ENCODE data around the gene NHSL2. TPM values are rescaled to one million over a fixed set of nuclear protein-coding genes. Genes with fewer than 3 reads are reported as not detected.
A peak's percentile ranks its signal among the peaks of the same experiment; 100 is the strongest.

Gene NHSL2
- total RNA-seq, 1 experiment from 2014 or later = 0.07 TPM

DNA sequence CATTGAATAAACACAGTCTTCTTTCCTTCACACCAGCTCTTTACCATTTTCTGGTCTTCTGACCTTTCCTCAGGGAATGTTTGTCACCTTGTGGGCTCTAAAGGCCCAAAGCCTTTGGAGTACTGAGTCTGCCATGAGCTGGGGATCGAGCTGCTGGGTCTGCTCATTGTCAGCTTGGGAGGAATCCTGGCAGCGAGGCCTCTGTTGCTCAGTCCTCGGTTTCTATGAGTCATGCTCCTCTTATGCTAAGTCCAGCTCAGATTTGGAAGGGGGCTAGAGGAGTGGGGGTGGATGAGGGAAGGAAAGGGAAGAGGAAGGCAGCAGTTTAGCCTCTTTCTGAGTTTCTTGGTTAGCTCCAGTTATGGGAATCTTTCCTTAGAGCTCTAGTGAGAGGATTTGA is 31.1 kb downstream of the NHSL2 start:
- no peaks in the 10 kb centered on the region for H3F3A ChIP-seq (ENCODE audit: low read length, unreplicated experiment)
- ChIA-PET POLR2A (ENCODE audit: unreplicated experiment) (no interaction called here), CTCF (no interaction called here)
- H3K9me3 ChIP-seq (ENCODE audit: low read length) = no peaks in the 10 kb centered on the region
- intact Hi-C loops (cut with micrococcal nuclease) = no loop called here
- H2AFZ ChIP-seq (ENCODE audit: low read length) = no peak overlapping the region
- DNase-seq (peak; percentile 30), ATAC-seq (peak; percentile 37; the same call in 1 of the 2 replicates)
- H3K4me2 ChIP-seq (ENCODE audit: low read length) = no peak overlapping the region
- BruUV-seq (replicated peaks) = no TSS peak
- no peak overlapping the region for H3K9ac ChIP-seq (ENCODE audit: low read length)
- H3K4me1 ChIP-seq (ENCODE audit: insufficient read depth, low read length) = no peaks in the 10 kb centered on the region
- H3K36me3 ChIP-seq (ENCODE audit: low read depth, low read length) = no peaks in the 10 kb centered on the region
- H4K20me1 ChIP-seq (ENCODE audit: low read length) = no peaks in the 10 kb centered on the region
- H3K9me2 ChIP-seq (replicated peaks; ENCODE audit: low read length) = no peaks in the 10 kb centered on the region
- no peak for TF ChIP-seq EZH2 (IDR thresholded peaks at IDR 0.05; ENCODE audit: low read length, unreplicated experiment)
- TF ChIP-seq, protein P1, sequence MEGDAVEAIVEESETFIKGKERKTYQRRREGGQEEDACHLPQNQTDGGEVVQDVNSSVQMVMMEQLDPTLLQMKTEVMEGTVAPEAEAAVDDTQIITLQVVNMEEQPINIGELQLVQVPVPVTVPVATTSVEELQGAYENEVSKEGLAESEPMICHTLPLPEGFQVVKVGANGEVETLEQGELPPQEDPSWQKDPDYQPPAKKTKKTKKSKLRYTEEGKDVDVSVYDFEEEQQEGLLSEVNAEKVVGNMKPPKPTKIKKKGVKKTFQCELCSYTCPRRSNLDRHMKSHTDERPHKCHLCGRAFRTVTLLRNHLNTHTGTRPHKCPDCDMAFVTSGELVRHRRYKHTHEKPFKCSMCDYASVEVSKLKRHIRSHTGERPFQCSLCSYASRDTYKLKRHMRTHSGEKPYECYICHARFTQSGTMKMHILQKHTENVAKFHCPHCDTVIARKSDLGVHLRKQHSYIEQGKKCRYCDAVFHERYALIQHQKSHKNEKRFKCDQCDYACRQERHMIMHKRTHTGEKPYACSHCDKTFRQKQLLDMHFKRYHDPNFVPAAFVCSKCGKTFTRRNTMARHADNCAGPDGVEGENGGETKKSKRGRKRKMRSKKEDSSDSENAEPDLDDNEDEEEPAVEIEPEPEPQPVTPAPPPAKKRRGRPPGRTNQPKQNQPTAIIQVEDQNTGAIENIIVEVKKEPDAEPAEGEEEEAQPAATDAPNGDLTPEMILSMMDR (conservative IDR thresholded peaks at IDR 0.05; ENCODE audit: low read depth, low read length) = no peak
- no peak for TF ChIP-seq EZH2phosphoT487 (IDR thresholded peaks at IDR 0.05; ENCODE audit: borderline replicate concordance, low read length)
- H3K4me3 ChIP-seq (ENCODE audit: low read length) = no peak overlapping the region
- no peak overlapping the region for H3K27ac ChIP-seq (ENCODE audit: low read length)
- H3K79me2 ChIP-seq (ENCODE audit: low read length) = no peaks in the 10 kb centered on the region
- H3K27me3 ChIP-seq (ENCODE audit: low read length) = peaks cover 1% of the 10 kb centered on the region

DNA sequence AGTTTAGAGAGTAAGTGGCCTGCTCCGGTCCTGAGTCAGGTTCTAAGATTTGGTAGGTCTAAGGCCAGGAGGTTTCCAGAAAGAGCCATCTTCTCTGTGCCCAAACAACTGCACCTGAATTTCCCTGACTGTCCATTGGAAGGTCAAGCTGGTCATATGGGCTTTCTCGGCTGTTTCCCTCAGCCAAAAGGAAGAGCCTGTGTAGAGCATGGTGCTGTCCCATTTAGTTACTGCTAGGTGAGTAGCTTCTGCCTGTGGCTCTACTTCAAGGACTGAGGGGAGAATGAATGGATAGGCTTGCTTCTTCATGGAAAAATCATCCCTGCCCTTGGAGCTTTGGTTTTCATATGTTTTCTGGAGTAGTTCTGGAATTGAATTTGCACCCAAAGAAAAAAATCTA is 33.7 kb downstream of the NHSL2 start:
- intact Hi-C loops (cut with micrococcal nuclease) = no loop called here
- TF ChIP-seq EZH2 (IDR thresholded peaks at IDR 0.05; ENCODE audit: low read length, unreplicated experiment) (no peak), EZH2phosphoT487 (IDR thresholded peaks at IDR 0.05; ENCODE audit: borderline replicate concordance, low read length) (no peak)
- TF ChIP-seq, protein P1 (conservative IDR thresholded peaks at IDR 0.05; ENCODE audit: low read depth, low read length) = no peak
- Histone ChIP-seq H3K9me2 (replicated peaks; ENCODE audit: low read length) (no peaks in the 10 kb centered on the region), H3K4me1 (ENCODE audit: insufficient read depth, low read length) (no peaks in the 10 kb centered on the region), H3F3A (ENCODE audit: low read length, unreplicated experiment) (no peaks in the 10 kb centered on the region), H3K4me3 (ENCODE audit: low read length) (no peak overlapping the region), H3K36me3 (ENCODE audit: low read depth, low read length) (no peaks in the 10 kb centered on the region), H3K9me3 (ENCODE audit: low read length) (no peaks in the 10 kb centered on the region), H4K20me1 (ENCODE audit: low read length) (no peaks in the 10 kb centered on the region), H3K9ac (ENCODE audit: low read length) (no peak overlapping the region), H2AFZ (ENCODE audit: low read length) (no peak overlapping the region), H3K27me3 (ENCODE audit: low read length) (peaks cover 9% of the 10 kb centered on the region), H3K4me2 (ENCODE audit: low read length) (no peak overlapping the region), H3K79me2 (ENCODE audit: low read length) (no peaks in the 10 kb centered on the region), H3K27ac (ENCODE audit: low read length) (no peak overlapping the region)
- ChIA-PET POLR2A (ENCODE audit: unreplicated experiment) (no interaction called here), CTCF (no interaction called here)
- BruUV-seq (replicated peaks) = no TSS peak
- no peak for DNase-seq
- no peak for ATAC-seq

DNA sequence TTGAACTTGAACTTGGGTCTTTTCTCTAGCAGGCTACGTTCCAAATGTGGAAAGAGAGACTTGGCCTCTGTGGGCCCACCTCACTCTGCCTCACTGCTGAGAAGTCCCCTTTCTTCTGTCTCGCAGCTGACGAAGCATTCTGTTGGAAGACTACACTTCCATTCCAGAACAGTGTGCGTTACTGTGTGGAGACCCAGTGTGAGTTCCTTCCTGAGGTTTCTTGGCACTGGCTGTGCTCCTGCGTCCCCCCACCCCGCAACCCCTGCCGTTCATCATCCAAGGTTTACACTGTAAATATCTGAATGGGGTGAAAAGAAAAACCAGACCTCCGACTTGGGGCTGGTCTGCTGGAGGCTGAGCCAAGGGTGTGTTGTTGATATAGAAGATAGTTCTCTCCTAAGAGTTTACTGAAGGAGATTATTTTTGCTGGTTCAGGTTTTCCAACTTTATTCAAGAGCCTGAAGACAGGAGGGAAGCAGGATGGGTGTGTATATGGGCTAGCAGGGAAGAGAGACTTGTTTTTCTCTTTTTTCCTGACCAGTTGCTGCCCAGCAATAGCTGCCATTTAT is 34.7 kb downstream of the NHSL2 start:
- no peak for TF ChIP-seq EZH2 (IDR thresholded peaks at IDR 0.05; ENCODE audit: low read length, unreplicated experiment)
- TF ChIP-seq, protein P1 (conservative IDR thresholded peaks at IDR 0.05; ENCODE audit: low read depth, low read length) = no peak
- no peak for TF ChIP-seq EZH2phosphoT487 (IDR thresholded peaks at IDR 0.05; ENCODE audit: borderline replicate concordance, low read length)

More for the DNA sequence above, 34.7 kb downstream of the NHSL2 start:
- Histone ChIP-seq H3K9ac (ENCODE audit: low read length) (no peak overlapping the region), H3K4me2 (ENCODE audit: low read length) (no peak overlapping the region), H3K9me3 (ENCODE audit: low read length) (no peaks in the 10 kb centered on the region), H3K36me3 (ENCODE audit: low read depth, low read length) (no peaks in the 10 kb centered on the region), H3K27ac (ENCODE audit: low read length) (no peak overlapping the region), H3K4me3 (ENCODE audit: low read length) (no peak overlapping the region), H3F3A (ENCODE audit: low read length, unreplicated experiment) (no peaks in the 10 kb centered on the region), H3K79me2 (ENCODE audit: low read length) (no peaks in the 10 kb centered on the region), H3K4me1 (ENCODE audit: insufficient read depth, low read length) (no peaks in the 10 kb centered on the region), H4K20me1 (ENCODE audit: low read length) (no peaks in the 10 kb centered on the region), H3K9me2 (replicated peaks; ENCODE audit: low read length) (no peaks in the 10 kb centered on the region), H3K27me3 (ENCODE audit: low read length) (peaks cover 9% of the 10 kb centered on the region), H2AFZ (ENCODE audit: low read length) (no peak overlapping the region)
- POLR2A ChIA-PET (ENCODE audit: unreplicated experiment) = no interaction called here
- ATAC-seq = no peak
- CTCF ChIA-PET = no interaction called here
- no TSS peak for BruUV-seq (replicated peaks)
- intact Hi-C loops (cut with micrococcal nuclease) = no loop called here
- no peak for DNase-seq
